HTERT RPE-1 (cell line): Measurements from ENCODE around the gene VDR.
"Not testable (repeated sequence)": the region's sequence is repeated elsewhere in the genome, so short reads cannot be mapped to it uniquely, and the experiment has no call there.

ENCODE experiments used
- in situ Hi-C: fragments of 300-500 bp; cut with MboI; formaldehyde crosslinking; loops from 4 replicates; pipeline ENCODE4 v1.14.3; 2020; ENCODE audit warnings: low sequenced_read_pairs

Gene VDR

DNA sequence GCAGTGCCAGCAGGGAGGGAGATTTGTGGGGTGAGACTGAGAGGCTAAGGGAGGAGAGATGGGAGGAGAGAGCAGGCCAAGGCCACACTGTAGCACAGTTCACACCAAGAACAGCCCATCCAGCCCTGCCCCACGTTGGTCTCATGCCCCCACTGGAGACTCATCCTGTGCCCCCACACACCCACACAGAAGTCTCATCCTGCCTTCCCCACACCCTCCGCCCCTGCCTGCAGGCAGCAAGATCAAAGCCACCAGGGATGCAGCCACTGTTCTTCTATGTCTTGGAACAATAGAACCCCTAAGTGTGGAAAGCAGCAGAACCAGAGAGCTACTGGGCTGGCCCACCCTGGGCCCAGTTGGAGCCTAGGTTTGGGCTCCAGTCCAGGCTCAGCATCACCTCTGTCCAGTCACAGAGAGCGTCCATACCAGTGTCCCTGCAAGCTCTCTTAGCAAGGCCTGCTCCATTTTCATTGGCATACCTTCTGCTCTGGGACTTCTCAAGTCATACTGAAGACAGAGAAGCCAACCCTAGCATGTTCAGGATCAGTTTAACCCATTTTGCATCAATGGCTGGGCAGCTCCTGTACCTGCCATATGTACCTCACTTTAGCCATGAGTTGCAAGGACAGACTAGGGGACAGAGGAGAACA, 53.4 kb downstream of the VDR start:
- in situ Hi-C loops: no loop called here

DNA sequence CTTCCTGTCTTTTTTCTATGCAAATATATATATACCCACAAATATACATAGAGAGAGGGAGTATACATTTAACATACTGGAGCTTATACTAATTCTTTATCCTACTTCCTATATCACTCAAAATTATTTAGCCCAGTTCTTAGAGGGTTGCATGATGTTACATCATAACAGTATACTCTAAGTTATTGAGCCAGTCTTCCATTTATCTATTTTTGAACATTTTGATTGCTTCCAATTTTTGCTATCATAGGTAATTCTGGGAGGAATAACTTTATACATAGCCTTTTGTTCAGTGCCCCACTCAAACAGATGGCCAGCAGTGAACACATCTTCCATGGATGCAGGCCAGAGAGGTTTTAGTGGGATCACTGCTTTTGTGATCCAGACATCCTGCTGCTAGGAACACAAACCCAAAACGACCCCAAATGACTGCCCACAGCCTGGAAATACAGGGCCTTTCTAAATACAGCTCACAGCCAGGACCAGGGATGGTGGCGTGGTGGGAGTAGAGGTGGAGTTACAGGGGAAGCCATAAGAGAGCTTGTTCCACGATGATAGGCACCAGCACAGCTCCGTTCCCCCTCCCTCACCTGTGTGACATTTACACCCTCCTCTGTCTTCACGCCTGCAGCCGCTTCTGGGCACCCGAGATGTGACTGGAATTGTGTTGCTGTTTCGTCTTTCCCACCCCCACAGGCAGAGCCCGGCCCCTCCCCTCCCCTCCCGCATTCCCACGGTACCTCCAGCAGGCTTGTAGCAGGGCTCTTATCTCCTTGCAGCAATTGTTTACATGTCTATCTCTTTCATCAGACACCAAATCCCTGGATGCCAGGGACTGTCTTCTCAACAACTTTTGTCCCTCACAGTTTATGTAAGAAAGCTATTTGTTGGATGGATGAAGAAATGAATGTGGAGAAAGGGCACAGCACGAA, 54.4 kb downstream of the VDR start:
- in situ Hi-C loops: no loop called here

- in situ Hi-C loops: no loop called here
These were observed 55.5 kb downstream of the VDR start for GRCh38 chr12:47849261-47849660.

DNA sequence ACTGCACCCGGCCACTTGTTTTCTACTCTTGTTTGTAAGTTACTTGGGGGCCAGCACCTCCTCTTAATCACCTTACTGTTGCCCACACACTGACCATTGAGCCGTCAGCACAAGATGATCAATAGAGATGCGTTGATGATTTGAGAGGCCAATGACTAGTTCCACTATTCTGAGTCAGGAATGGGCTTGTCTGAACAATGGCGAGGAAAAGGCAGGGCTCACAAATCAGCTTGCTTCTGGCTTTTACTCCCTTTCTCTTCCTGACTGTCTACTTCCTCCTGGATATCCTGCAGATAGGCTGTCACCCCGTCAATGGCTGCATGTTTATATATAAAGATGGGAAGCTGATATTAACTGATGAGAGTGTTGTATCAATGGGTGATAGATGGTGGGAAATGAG, 55.9 kb downstream of the VDR start:
- in situ Hi-C loops: no loop called here

- in situ Hi-C loops: no loop called here
These were observed 58.3 kb downstream of the VDR start for GRCh38 chr12:47846294-47846996.

DNA sequence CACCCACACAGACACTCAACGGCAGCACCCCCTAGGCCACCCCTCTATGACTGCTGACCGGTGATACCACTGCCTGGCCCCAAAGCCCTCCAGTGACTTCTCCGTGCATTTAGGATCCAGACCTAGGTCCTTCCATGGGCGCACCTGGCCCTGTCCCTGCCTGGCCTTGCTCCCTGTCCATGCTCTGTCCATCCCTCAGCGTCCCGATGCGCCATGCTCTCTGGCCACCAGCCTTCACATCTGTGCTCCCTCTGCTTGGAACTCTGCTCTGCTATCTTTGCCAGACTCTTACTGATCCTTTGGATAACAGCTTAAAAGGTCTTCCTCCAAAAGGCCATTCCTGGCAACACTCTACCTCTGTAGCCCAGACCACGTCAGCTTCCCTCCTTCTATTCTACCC, 59.7 kb downstream of the VDR start:
- in situ Hi-C loops: no loop called here

DNA sequence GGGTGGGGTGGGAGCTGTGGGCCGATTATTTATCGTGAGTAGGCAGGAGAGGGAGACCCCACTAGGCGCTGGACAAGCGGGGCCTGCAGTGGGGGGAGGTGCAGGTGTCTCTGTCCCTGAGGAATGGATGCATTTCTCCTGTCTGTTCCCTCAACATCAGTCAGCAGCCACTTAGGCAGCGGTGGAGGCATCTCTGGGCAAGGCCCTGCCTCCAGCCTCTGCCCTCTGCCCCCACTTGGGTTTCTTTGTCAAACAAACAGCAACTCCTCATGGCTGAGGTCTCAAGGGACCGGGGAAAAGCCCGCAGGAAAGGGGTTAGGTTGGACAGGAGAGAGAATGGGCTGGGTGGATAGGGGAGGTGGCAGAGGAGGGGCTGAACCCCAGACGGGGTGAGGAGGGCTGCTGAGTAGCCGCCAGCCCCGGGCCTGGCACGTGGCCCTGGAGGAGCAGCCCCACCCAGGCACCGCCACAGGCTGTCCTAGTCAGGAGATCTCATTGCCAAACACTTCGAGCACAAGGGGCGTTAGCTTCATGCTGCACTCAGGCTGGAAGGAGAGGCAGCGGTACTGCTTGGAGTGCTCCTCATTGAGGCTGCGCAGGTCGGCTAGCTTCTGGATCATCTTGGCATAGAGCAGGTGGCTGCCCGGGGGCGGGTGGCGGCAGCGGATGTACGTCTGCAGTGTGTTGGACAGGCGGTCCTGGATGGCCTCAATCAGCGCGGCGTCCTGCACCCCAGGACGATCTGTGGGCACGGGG, 60.4 kb downstream of the VDR start:
- in situ Hi-C loops: no loop called here

DNA sequence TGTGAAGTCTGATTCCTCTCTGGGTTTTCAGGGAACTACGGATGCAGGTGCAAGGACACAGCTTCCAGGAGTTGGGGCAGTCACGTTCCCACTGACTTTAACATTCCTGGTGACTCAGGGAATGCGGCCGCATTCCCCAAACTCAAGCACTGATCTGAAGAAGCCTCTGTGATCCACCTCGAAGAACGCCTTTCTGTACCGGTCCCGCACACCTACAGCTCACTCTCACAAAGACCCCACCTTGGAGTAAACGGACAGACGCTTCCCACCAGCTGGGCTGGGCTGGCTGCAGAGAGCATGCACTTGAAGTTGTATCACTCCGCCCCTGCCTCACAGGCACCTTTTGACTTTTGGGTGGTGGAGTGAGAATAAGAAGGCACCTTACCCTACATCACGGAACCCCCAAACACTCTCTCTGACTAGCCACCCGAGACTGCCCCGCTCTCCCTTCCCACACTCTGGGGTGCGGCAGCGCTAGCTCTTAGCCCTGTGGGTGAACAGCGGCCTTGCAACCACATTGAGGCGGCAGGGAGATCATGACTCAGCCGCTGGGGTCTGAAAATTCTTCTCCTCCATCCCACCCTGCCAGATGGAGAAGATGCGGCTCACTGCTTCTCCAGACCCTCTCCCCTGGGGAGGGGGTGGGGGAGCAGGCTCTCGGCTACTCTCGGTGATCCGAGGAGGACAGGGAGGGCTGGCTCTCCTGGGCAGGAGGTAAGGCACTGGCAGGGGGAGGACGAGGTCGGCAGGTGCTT, 61.4 kb downstream of the VDR start:
- in situ Hi-C loops: no loop called here

DNA sequence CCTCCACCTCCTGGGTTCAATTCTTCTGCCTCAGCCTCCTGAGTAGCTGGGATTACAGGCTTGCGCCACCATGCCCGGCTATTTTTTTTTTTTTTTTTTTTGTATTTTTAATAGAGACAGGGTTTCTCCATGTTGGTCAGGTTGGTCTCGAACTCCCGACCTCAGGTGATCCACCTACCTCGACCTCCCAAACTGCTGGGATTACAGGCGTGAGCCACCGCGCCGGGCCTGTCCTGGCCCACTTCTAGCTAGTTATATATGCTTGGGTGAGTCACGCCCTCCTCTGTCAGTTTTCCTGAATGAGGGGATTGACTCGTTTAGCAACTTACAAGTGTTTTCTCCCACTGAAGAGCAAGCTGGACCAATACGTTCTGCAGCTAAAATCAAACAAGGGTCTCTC, 62.3 kb downstream of the VDR start:
- in situ Hi-C loops: not testable (repeated sequence)

GRCh38 chr12:47841910-47842309, 62.9 kb downstream of the VDR start:
- in situ Hi-C loops: no loop called here

DNA sequence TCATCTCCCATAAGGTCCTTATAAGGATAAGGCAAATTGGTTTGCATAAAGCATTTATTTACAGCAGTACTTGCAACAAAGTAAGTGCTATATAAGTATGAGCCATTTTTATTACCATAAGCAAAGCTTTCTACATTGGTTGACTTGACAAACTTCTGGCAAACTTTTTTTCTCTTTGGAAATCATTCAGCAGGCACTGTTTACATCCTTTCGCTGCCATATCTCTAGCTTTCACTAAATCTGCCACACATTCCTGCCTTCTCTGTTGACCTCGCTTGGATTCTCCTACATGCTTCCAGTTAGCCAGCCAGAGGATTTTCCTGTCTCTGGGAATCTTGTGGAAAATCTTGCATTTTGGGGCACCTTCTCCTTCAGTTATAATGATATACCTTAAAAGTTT, 63.3 kb downstream of the VDR start:
- in situ Hi-C loops: no loop called here

GRCh38 chr12:47840571-47840970, 64.2 kb downstream of the VDR start:
- in situ Hi-C loops: no loop called here

GRCh38 chr12:47839214-47839876, 65.4 kb downstream of the VDR start:
- in situ Hi-C loops: no loop called here

DNA sequence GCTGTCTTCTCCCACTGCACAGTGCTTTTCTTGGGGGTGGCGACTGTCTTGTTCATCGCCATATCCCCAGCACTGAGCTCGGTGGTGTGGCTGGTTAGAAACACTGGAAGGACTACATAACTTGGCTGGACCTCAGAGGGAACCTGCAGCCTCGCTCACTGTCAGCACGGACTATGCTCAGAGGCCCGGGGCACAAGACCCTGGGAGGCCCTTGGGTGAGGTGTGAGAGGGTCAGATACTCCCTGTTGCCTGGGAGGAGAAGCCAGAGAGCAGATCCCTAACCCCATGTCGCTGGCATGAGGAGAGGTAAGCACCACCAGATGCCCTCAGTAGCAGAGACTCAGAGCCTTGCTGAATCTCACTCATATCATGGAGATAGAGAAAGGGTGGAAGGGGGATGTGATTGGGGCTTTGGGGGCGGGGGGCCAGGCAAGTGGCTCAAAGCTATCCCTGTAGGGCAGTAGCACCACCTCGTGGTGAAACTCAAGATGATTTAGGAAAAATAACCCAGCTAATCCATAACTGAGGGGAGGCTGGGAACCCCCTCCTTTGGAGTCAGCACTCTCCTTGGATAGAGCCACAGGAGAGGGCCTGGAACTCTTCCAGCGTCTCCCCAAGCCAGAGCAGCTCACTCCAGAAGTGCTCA, 66.4 kb downstream of the VDR start:
- in situ Hi-C loops: no loop called here

- in situ Hi-C loops: no loop called here
These were observed 67.3 kb downstream of the VDR start for GRCh38 chr12:47837190-47838171.

GRCh38 chr12:47835831-47836155, 69.0 kb downstream of the VDR start:
- in situ Hi-C loops: no loop called here

GRCh38 chr12:47835006-47835830, 69.6 kb downstream of the VDR start:
- in situ Hi-C loops: no loop called here
